D721Med (cell line): Measurements from ENCODE around the gene TTC28.

ENCODE experiments used
- DNase-seq: peaks from one replicate; pipeline ENCODE4 v3.0.0; 2011; ENCODE audit warnings: low spot score; ENCODE audit not compliant: insufficient read length
- FAIRE-seq: peaks from 2 replicates; lab custom pipeline; 2011; peaks lifted over from hg19 to GRCh38; lab: Jason Lieb, UNC
- TF ChIP-seq, protein P1 (sequence below): IDR thresholded peaks from 2 replicates; pipeline ENCODE4 v1.5.1; 2012; ENCODE audit warnings: mild to moderate bottlenecking, control low read depth; ENCODE audit not compliant: insufficient read depth; ENCODE audit errors: missing control alignments

Gene TTC28

DNA sequence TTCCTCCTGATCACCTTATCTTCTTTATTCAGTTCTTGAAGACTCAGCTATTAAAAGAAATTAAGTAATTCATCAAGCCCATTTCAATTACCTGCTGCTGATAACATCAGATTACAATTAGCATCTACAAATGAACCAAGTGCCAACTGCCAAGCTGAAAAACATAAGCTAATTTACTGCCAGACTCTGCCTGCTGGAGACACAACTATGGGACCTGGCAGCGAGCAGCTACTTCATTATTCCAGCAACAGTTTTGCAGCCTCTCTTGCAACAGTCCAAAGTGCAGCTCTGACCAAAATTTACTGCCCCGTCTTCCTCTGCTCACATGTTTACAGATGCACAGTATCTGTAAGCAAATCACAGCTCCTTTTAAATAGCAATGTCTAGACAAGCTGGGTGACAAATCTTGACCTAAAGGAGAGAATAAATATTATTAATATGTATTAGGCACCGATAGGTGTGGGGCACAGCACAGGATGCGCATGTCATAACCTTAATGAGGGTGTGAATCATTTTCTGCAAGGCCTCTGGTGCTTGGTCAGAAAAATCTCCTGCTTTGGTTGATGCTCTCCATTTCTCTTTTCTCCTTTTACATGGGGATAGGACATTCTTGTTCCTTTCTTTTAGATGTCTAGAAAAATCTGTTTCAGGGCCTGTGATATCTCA lies 528.4 kb downstream of the TTC28 start:
- FAIRE-seq (no peak), DNase-seq (no peak)
- TF ChIP-seq, protein P1, sequence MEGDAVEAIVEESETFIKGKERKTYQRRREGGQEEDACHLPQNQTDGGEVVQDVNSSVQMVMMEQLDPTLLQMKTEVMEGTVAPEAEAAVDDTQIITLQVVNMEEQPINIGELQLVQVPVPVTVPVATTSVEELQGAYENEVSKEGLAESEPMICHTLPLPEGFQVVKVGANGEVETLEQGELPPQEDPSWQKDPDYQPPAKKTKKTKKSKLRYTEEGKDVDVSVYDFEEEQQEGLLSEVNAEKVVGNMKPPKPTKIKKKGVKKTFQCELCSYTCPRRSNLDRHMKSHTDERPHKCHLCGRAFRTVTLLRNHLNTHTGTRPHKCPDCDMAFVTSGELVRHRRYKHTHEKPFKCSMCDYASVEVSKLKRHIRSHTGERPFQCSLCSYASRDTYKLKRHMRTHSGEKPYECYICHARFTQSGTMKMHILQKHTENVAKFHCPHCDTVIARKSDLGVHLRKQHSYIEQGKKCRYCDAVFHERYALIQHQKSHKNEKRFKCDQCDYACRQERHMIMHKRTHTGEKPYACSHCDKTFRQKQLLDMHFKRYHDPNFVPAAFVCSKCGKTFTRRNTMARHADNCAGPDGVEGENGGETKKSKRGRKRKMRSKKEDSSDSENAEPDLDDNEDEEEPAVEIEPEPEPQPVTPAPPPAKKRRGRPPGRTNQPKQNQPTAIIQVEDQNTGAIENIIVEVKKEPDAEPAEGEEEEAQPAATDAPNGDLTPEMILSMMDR, result no peak

DNA sequence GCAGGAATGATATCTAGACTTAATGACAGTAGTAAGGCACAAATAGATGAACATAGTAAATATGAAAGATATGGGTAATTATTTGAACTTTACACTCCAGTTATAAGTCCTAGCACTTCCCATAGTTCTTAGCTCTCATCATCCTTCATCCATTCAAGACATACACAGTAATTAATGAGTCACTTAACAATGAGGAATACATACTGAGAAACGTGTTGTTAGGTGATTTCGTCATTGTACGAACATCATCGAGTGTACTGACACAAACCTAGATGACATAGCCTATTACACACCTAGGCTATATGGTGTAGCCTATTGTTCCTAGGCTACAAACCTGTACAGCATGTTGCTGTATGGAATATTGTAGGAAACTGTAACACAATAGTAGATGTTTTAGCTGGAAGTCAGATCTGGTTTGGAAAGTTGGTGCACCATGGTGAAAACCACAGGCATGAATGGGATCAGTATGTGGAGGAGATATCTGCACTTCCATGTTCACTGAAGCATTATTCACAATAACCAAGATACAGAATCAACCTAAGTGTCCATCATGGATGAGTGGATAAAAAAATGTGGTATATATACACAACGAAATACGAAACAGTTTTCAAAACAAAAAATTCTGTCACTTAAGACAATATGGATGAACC lies 530.7 kb downstream of the TTC28 start:
- DNase-seq, result no peak
- FAIRE-seq, result no peak
- TF ChIP-seq, protein P1, result no peak

DNA sequence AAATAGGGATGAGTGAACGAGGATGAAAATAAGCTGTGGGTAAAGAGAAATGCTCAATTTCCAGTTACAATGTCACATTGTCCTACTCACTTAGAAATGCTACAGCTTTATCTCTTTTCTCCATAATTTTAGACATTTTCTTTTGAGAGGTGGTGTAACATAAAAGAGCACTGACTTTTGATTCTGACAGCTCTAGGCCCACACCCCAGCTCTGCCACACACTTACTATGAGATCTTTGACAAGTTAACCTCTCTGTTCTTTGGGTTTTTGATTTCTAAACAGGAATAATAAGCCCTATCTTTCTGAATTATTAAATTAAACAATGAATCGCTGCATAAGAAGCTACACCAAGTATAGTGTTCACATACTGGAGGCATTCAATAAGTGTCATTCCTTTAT lies 532.2 kb downstream of the TTC28 start:
- TF ChIP-seq, protein P1, result no peak
- DNase-seq, result no peak
- FAIRE-seq, result no peak

DNA sequence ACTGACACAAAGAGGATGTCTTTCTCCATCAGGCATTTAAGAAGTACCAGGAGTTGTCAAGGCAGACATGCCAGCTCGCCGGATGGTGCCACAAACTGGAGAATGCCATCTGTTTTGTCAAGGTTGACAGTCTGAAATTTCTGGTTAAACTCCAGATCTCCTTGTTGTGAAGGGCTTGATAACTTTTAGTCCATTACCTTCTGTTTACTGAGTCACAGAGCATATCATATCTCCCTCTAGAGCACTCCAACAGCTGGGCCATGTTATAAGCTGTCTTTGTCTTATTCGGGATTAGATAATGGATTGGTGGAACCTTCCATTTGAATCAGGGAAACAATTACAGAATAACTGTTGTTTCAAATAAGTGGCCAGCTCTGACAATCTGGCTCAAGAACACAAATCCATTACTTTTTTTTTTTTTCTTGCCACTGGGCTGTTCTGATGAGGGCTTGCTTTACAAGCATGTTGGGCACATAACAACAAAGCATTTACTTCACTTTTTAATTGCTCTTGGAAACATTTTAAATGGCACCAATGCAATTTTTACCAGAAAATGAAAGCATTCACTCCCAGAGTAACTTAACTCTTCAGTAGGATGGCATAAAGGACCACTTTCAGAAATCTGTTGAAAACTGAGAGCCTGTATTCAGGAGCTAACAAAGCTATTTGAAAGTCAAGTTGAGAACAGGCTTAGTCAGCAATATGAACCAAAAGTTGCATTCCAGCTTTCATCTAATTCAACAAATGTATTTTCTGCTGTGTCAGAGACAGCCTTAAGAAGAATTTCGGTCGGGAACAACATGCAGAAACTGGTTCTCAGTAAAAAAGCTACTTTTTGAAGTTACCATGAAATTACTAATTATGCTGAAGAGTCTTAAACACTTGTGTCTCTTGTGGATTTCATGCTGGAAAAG lies 533.0 kb downstream of the TTC28 start:
- TF ChIP-seq, protein P1, result no peak
- DNase-seq (no peak), FAIRE-seq (no peak)

DNA sequence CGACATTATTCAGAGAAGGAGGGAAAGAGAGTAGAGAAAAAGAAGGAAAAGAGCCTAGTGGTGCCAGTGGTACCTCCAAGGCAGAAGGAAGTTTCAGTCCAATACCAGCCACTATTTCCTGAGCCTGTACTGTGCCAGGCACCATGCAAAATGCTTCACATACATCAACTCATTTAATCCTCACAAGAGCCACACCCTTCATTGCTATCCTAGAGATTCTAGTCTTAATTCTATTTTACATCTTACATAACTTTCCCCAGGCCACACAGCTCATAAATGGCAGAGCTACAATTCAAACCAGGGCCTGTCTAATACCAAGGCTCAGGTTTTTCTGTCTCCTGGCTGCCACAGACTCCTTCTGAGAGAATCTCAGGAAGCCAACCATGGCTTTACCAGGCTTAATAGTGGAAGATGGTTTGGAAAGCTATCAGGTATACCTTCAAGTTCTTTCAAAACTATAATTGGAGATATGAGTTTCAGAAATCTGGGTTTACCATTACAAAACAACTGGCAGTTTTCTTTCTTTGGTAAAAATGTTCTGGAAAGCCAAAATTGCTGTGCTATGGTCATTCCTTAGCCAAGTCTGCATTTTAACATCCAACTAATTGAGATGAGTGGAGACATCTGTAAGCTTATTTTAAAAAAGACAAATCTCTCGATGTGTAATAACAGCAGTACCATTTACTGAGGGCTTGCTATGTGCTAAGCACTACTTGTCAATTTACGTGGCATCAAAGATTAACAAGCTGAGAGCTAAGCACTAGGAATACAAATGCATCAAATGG lies 535.5 kb downstream of the TTC28 start:
- no peak for DNase-seq
- no peak for FAIRE-seq
- TF ChIP-seq, protein P1, result no peak

DNA sequence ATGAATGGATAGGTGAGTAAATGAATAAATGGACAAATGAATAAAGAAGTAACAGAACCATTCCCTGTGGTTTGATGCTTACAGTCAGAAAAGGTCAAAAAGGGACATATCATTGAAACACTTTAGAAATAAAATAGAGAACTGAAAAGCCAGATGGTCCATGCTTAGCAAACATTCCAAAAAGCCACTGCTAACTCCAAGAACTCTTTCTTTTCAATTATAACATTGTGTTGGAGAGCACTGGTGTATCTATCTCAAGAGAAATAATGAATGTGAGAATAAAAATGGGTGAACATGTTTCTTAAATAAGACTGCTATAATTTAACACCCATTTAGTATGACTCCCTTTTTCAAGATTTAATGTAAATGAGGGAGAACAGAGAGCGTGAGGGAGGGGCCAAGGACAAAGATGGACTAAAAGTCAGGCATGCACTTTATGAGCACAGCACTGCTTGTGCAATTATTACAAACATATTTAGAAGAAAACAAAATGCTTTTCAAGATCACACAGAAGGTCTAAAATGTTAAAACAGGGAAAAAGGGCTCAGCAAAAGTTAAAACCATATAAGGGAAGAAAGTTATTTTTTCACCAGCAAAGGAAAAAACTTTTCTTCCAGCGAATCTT lies 536.3 kb downstream of the TTC28 start:
- TF ChIP-seq, protein P1, result no peak
- no peak for DNase-seq
- FAIRE-seq, result no peak
